Measurements from ENCODE around the gene OR5B21.

- TF ChIP-seq CTCF (conservative IDR thresholded peaks at IDR 0.05 in 1 of 2, IDR thresholded peaks at IDR 0.05 in 1 of 2; ENCODE audit: low read depth in 1 of 2, low read length in 2 of 2), result no peak
- TF ChIP-seq EZH2 (IDR thresholded peaks at IDR 0.05; ENCODE audit: low read length, missing control alignments), result no peak
These were observed 17.1 kb downstream of the OR5B21 start for GRCh38 chr11:58490827-58491226.

All from fibroblast of lung (primary cell).